Tongue (tissue), 3 donors: Measurements from ENCODE around the gene TOGARAM2. TPM values are rescaled to one million over a fixed set of nuclear protein-coding genes. Genes with fewer than 3 reads are reported as not detected.
"Not testable (repeated sequence)": the region's sequence is repeated elsewhere in the genome, so short reads cannot be mapped to it uniquely, and the experiment has no call there.

Experiments used
- DNase-seq: peaks from one replicate; pipeline ENCODE4 v3.0.0-alpha.2; 2015
- small RNA-seq: library from RNA; depleted of rRNA; stranded (forward); fragments of <200 nt; gene quantifications from one replicate; pipeline ENCODE3, GENCODE V24; 2014; ENCODE audit warnings: low replicate concordance
- total RNA-seq: library from RNA; depleted of rRNA; stranded (reverse); fragments of >200 nt; gene quantifications from one replicate; pipeline ENCODE4 v1.2.3, GENCODE V29; 2014

TOGARAM2 gene
- total RNA-seq, 1 donor from 2014 or later, result 0.82 TPM

GRCh38 chr2:29075894-29076705 lies 95.0 kb downstream of the TOGARAM2 start:
- no peak for DNase-seq

- DNase-seq, result no peak
Measured at GRCh38 chr2:29079887-29080286, 98.8 kb downstream of the TOGARAM2 start.

GRCh38 chr2:29080886-29081743 lies 100.0 kb downstream of the TOGARAM2 start:
- DNase-seq, result no peak

- DNase-seq, result no peak
Measured at GRCh38 chr2:29082804-29083495, 101.9 kb downstream of the TOGARAM2 start.

GRCh38 chr2:29084554-29084953 lies 103.5 kb downstream of the TOGARAM2 start:
- no peak for DNase-seq

- not testable (repeated sequence) for DNase-seq
Measured at GRCh38 chr2:29090311-29090710, 109.2 kb downstream of the TOGARAM2 start.

- no peak for DNase-seq
Measured at GRCh38 chr2:29096969-29097368, 115.9 kb downstream of the TOGARAM2 start.

GRCh38 chr2:29097569-29097968 lies 116.5 kb downstream of the TOGARAM2 start:
- DNase-seq, result no peak

- DNase-seq, result no peak
Measured at GRCh38 chr2:29100564-29100963, 119.5 kb downstream of the TOGARAM2 start.

Small RNA genes within 50 kb of the gene (small RNA-seq; reads per million reads assigned to genes)
- gene RF00019, result not detected

Other genes starting within 250 kb of the TOGARAM2 start
- 352 TPM for gene PPP1CB, start 229.5 kb upstream of the TOGARAM2 start, total RNA-seq
- 4.2 TPM for gene SPDYA, start 170.5 kb upstream of the TOGARAM2 start, total RNA-seq
- gene TRMT61B, start 111.0 kb upstream of the TOGARAM2 start, total RNA-seq, result 11.6 TPM
- 70.2 TPM for gene WDR43, start 86.6 kb upstream of the TOGARAM2 start, total RNA-seq
- gene PCARE, start 93.2 kb downstream of the TOGARAM2 start, total RNA-seq, result 3.3 TPM
- 74.8 TPM for gene CLIP4, start 134.1 kb downstream of the TOGARAM2 start, total RNA-seq